ENCODE measurements around the gene TP53I13.
A peak's percentile ranks its signal among the peaks of the same experiment; 100 is the strongest.

DNA sequence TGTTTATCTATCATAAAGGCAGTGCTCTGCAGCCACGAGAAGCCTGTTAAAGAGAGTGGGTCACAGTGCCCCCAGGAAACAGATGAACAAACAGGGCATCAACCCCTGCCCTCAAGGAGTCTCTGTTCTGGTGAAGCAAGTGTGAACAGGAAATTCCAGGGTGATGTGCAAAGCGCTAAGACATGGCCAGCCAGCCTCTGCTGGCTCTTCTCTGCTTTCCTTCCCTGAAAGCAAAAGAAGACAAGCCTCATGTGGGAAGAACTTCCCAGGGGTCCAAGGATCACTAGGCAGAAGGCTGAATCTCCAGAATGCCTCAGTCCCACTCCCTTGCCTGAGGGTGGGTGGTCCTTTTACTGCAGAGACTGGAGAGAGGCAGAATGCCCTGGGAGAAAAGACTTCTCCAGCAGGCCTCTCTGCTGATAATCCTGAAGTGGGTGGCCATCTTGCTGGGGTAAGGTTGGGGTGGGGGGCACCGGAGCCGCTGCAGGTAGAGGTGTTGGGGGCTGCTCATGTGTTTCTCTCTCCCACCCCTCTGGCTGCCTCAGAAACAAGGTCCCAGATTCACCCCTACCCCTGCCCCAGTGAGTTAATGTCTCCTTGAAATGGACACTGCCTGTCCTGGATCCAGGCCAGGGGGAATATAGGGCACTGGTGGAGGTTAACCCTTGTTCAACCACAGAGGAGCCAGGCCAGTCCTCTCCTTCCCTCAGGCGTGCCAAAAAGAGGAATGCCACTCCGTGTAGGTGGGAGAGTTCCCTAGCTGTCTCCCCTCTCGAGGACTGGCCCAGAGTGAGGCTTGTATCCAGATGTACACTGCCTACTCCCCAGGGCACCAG, 26.8 kb downstream of the TP53I13 start:
- TF ChIP-seq CTCF (IDR thresholded peaks at IDR 0.05; ENCODE audit: extremely low read depth in 1 of 2, insufficient read depth in 1 of 2, low read depth in 1 of 2, low read length in 2 of 2) (no peak), JUN (IDR thresholded peaks at IDR 0.05; ENCODE audit: borderline replicate concordance, insufficient read depth, insufficient read length, low read depth) (no peak), EZH2 (IDR thresholded peaks at IDR 0.05; ENCODE audit: borderline replicate concordance, low read depth, low read length, severe bottlenecking) (no peak), MYC (IDR thresholded peaks at IDR 0.05; ENCODE audit: low read depth, low read length) (no peak), MAX (IDR thresholded peaks at IDR 0.05; ENCODE audit: insufficient read depth, insufficient read length) (no peak), POLR2A (IDR thresholded peaks at IDR 0.05; ENCODE audit: low read depth, low read length) (no peak), FOS (IDR thresholded peaks at IDR 0.05; ENCODE audit: borderline replicate concordance, insufficient read depth, low read length) (no peak), POLR2AphosphoS5 (IDR thresholded peaks at IDR 0.05; ENCODE audit: insufficient read depth, low read depth, low read length) (peak; percentile 70), GATA2 (IDR thresholded peaks at IDR 0.05; ENCODE audit: insufficient read depth, insufficient read length, low read depth, low read length) (no peak)
